Osteoblast (primary cell): Measurements from ENCODE around the gene KCNJ12. TPM values are rescaled to one million over a fixed set of nuclear protein-coding genes. Genes with fewer than 3 reads are reported as not detected.
"Not testable (repeated sequence)": the region's sequence is repeated elsewhere in the genome, so short reads cannot be mapped to it uniquely, and the experiment has no call there.

ENCODE experiments used
- DNase-seq: peaks from one replicate; pipeline ENCODE4 v3.0.0; 2011; ENCODE audit warnings: low spot score, mixed read lengths; ENCODE audit not compliant: insufficient read length; ENCODE audit errors: missing footprints
- H2AFZ ChIP-seq: 2 replicates; pipeline ENCODE4 v1.6.0; 2011; ENCODE audit warnings: mild to moderate bottlenecking, low read length
- H3K27ac ChIP-seq: 2 replicates; pipeline ENCODE4 v1.5.1; 2011; ENCODE audit warnings: mild to moderate bottlenecking, low read depth, low read length, moderate library complexity
- H3K27me3 ChIP-seq: 2 replicates; pipeline ENCODE4 v1.6.0; 2012; ENCODE audit warnings: mild to moderate bottlenecking, control low read depth, inconsistent platforms, low read length, moderate library complexity; ENCODE audit not compliant: insufficient read depth
- H3K36me3 ChIP-seq: 2 replicates; pipeline ENCODE4 v1.5.1; 2011; ENCODE audit warnings: mild to moderate bottlenecking, low read length, control low read depth, moderate library complexity; ENCODE audit not compliant: insufficient read depth
- H3K4me1 ChIP-seq: 2 replicates; pipeline ENCODE4 v1.5.1; 2011; ENCODE audit warnings: mild to moderate bottlenecking, low read length, control low read depth, moderate library complexity; ENCODE audit not compliant: insufficient read depth
- H3K4me2 ChIP-seq: 2 replicates; pipeline ENCODE4 v1.6.0; 2011; ENCODE audit warnings: mild to moderate bottlenecking, low read length; ENCODE audit not compliant: insufficient read depth
- H3K4me3 ChIP-seq: fragments of 200-600 bp; sonication (generic); 3 replicates; pipeline ENCODE4 v1.5.1; 2012; ENCODE audit warnings: mild to moderate bottlenecking, low read length, inconsistent platforms; ENCODE audit not compliant: insufficient read depth
- H3K79me2 ChIP-seq: 2 replicates; pipeline ENCODE4 v1.6.0; 2012; ENCODE audit warnings: mild to moderate bottlenecking, low read length, control low read depth, inconsistent platforms; ENCODE audit not compliant: insufficient read depth
- H3K9me3 ChIP-seq: 2 replicates; pipeline ENCODE4 v1.5.1; 2011; ENCODE audit warnings: low read depth, low read length, control low read depth
- H4K20me1 ChIP-seq: 2 replicates; pipeline ENCODE4 v1.6.0; 2012; ENCODE audit warnings: mild to moderate bottlenecking, low read length, control low read depth; ENCODE audit not compliant: insufficient read depth
- CTCF ChIP-seq: IDR thresholded peaks from 2 replicates; pipeline ENCODE4 v1.5.1; 2011; ENCODE audit warnings: mild to moderate bottlenecking, low read depth, low read length, moderate library complexity; ENCODE audit errors: extremely low read depth
- total RNA-seq: library from RNA; depleted of rRNA; stranded (reverse); fragments of >200 nt; gene quantifications from 2 replicates; pipeline ENCODE4 v1.2.3, GENCODE V29; 2012

Gene KCNJ12
- total RNA-seq, 1 donor = under 0.01 TPM

- Histone ChIP-seq H3K9me3 (no peaks in the 10 kb centered on the region), H3K4me1 (peaks cover 3% of the 10 kb centered on the region), H2AFZ (peak overlapping the region; percentile 29), H3K27me3 (no peaks in the 10 kb centered on the region), H3K36me3 (no peaks in the 10 kb centered on the region), H3K27ac (no peak overlapping the region), H3K79me2 (no peaks in the 10 kb centered on the region), H4K20me1 (no peaks in the 10 kb centered on the region), H3K4me2 (no peak overlapping the region), H3K4me3 (no peak overlapping the region)
- no peak for DNase-seq
- TF ChIP-seq CTCF = no peak
Observed at GRCh38 chr17:21397341-21398190, 21.4 kb downstream of the KCNJ12 start.

DNA sequence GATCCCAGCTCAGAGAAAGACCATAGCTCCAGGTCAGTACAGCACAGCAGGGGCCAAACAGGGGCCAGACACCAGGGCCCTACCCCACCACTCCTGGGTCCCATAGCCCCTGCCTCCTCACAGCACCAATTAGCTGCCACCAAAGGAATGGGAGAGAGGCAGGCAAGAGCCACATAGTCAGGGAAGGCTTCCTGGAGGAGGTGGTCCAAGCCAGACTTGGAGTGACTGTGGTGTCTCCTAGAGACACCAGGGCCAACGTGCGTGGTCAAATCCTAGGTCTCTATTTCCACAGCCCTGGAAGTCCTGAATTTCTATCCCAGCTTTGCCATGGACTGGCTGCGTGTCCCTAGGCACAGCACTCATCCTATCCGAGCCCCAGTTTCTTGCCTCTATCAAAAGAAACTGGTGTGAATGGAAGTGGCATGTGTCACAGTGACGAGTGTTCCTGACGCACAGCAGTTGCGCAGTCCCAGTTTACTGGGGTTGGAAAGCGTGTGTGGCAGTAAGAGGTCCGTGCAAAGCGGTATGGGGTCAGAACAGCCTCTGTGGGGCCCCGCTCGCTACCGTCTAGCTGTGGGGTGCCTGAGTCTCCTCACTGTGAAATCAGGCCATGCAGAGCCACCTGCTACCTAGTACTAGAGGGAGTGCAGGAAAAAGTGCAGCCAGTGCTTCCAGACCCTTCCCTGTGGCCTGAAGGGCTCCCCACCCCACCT, 23.5 kb downstream of the KCNJ12 start:
- Histone ChIP-seq H3K27me3 (no peaks in the 10 kb centered on the region), H3K9me3 (no peaks in the 10 kb centered on the region), H3K4me2 (no peak overlapping the region), H4K20me1 (no peaks in the 10 kb centered on the region), H3K79me2 (no peaks in the 10 kb centered on the region), H3K4me3 (no peak overlapping the region), H3K27ac (no peak overlapping the region), H3K36me3 (no peaks in the 10 kb centered on the region), H3K4me1 (peaks cover 3% of the 10 kb centered on the region), H2AFZ (no peak overlapping the region)
- no peak for TF ChIP-seq CTCF
- peak; percentile 14 for DNase-seq

DNA sequence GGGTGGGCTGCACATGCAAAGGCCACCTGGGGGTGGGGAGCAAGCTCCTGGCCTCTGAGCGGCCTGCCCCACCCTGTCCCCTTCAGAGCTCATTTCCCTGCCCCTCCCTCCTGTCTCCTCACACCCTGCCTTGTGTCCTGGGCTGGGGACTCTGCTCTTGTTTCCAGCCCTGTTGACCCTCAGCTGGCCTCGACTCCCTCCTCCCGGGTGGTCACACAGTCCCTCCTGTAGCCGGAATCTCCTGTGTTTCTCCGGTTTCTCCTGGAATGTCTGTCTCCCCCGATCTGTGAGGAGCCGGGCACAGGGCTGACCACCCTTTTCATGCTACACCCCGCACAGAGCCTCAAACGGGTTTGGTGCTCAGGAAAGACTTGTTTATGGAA, 24.0 kb downstream of the KCNJ12 start:
- H2AFZ ChIP-seq, H4K20me1 ChIP-seq, H3K4me1 ChIP-seq, H3K27me3 ChIP-seq, H3K4me2 ChIP-seq, H3K4me3 ChIP-seq, H3K36me3 ChIP-seq, H3K79me2 ChIP-seq, H3K27ac ChIP-seq, H3K9me3 ChIP-seq: not testable (repeated sequence)
- DNase-seq = peak; percentile 43

DNA sequence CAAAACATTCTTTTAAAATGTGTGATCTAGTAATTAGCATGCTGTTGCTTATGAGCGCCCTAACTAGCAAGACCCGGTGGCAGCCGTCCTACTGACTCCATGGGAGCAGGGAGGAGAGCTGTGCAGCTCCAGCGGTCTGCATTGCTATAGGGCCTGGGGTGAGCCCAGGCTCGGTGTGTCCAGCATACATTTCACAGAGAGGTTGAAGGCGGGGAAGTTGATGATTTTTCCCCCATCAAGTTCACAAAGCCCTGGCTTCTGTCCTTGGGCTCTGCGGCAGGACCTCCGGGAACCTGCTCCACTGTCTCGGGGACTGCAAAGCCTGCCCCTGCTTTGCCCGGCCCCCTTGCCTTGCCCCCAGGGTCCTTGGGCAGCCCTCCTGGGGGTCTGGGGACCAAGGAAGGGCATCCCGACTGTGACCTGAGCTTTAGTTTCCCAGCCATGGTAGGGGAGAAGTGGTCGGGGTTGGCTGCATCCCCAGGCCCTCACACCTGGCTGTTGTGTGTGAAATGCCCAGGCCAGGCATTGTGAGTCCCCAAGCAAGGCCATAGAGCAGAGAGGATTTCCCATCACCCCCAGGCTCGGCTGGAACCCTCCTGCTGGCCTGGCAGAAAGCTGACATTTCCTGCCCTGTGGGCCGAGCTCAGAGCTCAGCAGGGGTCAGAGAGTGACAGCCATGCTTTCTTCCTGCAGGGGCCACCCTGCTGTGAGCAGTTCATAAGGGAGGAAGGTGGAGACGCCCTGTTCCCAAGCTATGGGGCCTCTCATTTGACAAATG, 24.8 kb downstream of the KCNJ12 start:
- Histone ChIP-seq H3K9me3 (no peaks in the 10 kb centered on the region), H3K36me3 (no peaks in the 10 kb centered on the region), H3K4me1 (peaks cover 3% of the 10 kb centered on the region), H3K4me2 (no peak overlapping the region), H3K27me3 (no peaks in the 10 kb centered on the region), H4K20me1 (no peaks in the 10 kb centered on the region), H3K27ac (no peak overlapping the region), H3K4me3 (no peak overlapping the region), H3K79me2 (no peaks in the 10 kb centered on the region), H2AFZ (no peak overlapping the region)
- DNase-seq = peak; percentile 86
- no peak for TF ChIP-seq CTCF

DNA sequence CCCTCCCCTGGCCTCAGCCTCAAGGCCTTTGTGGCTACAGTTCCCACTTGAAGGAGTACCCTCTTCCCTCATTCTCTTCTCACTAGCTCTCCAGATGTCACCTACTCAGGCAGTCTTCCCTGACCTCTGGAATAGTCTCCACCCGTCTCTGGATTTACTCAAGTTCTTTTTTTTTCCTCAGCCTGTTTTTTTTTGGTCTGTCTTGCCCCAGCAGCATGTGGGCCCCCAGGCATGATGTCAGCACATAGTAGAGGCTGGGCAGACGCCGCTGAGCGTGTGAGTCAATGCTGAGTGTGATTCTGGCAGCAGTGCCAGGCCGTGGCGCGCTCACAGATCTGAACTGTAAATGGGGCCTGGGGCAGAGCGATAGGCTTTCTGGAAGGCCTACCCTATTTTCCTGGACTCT, 26.0 kb downstream of the KCNJ12 start:
- H3K27me3 ChIP-seq, H3K79me2 ChIP-seq, H3K4me1 ChIP-seq, H3K9me3 ChIP-seq, H4K20me1 ChIP-seq, H3K4me3 ChIP-seq, H3K4me2 ChIP-seq, H3K36me3 ChIP-seq: not testable (repeated sequence)
- Histone ChIP-seq H2AFZ (peak overlapping the region; percentile 64), H3K27ac (peak overlapping the region; percentile 67)
- peak; percentile 98 for DNase-seq

GRCh38 chr17:21402926-21403325, 26.8 kb downstream of the KCNJ12 start:
- not testable (repeated sequence) for H3K36me3 ChIP-seq, DNase-seq, H3K79me2 ChIP-seq, H4K20me1 ChIP-seq, H3K4me1 ChIP-seq, H3K27me3 ChIP-seq, H3K4me3 ChIP-seq, H2AFZ ChIP-seq, H3K4me2 ChIP-seq, H3K9me3 ChIP-seq
- peak overlapping the region; percentile 67 for H3K27ac ChIP-seq
